Osteocyte (in vitro differentiated cells): ENCODE results near the gene FMNL2. TPM values are rescaled to one million over a fixed set of nuclear protein-coding genes. Genes with fewer than 3 reads are reported as not detected.

Experiments used
- DNase-seq: peaks from one replicate; pipeline ENCODE4 v3.0.0; 2021; ENCODE audit warnings: mixed read lengths; ENCODE audit not compliant: unreplicated experiment; ENCODE audit errors: extremely low spot score
- H3K27ac Mint-ChIP-seq: one replicate; pipeline ENCODE4 v1.8.0; 2021; ENCODE audit warnings: mild to moderate bottlenecking, mixed read lengths; ENCODE audit not compliant: unreplicated experiment
- H3K27me3 Mint-ChIP-seq: one replicate; pipeline ENCODE4 v1.8.0; 2021; ENCODE audit warnings: mixed read lengths; ENCODE audit not compliant: unreplicated experiment
- H3K36me3 Mint-ChIP-seq: one replicate; pipeline ENCODE4 v1.8.0; 2021; ENCODE audit warnings: mixed read lengths; ENCODE audit not compliant: unreplicated experiment
- H3K4me1 Mint-ChIP-seq: one replicate; pipeline ENCODE4 v1.8.0; 2021; ENCODE audit warnings: mixed read lengths; ENCODE audit not compliant: unreplicated experiment
- H3K4me3 Mint-ChIP-seq: one replicate; pipeline ENCODE4 v1.8.0; 2021; ENCODE audit warnings: mild to moderate bottlenecking, moderate library complexity, mixed read lengths; ENCODE audit not compliant: unreplicated experiment
- H3K9me3 Mint-ChIP-seq: one replicate; pipeline ENCODE4 v1.8.0; 2021; ENCODE audit warnings: mixed read lengths; ENCODE audit not compliant: unreplicated experiment
- total RNA-seq: library from RNA; stranded (reverse); gene quantifications from 2 replicates; pipeline ENCODE4 v1.2.1, GENCODE V29; 2021
- TF ChIP-seq, protein P1 (sequence below): fragments of 200-600 bp; sonication (generic); IDR thresholded peaks from 2 replicates; pipeline ENCODE4 v1.5.0; 2021; ENCODE audit warnings: antibody characterized with exemption, mild to moderate bottlenecking, moderate library complexity

The FMNL2 gene
- total RNA-seq, 1 donor from 2014 or later: 45.3 TPM

DNA sequence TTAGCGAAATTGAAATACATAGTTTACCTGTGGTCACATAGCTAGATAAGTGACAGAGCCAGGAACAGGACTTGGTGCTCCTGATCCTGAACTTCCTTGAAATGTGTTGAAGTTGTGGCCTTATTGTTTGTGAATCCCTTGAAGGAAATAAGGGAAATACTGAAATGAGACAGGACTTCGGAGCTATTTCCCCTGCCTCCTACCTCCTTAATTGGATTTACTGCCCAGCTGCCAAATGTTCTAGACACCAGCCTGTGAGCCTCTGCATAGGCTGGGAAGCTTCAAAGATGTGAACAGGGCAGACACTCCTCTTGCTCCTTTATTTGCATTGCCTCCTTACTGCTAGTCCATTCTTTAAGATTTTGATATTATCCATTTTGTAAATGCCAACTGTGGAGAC, 247.1 kb downstream of the FMNL2 start:
- no peaks in the 10 kb centered on the region for H3K9me3 Mint-ChIP-seq
- peaks cover 4% of the 10 kb centered on the region for H3K36me3 Mint-ChIP-seq
- peak overlapping the region; percentile 74 for H3K27ac Mint-ChIP-seq
- H3K4me3 Mint-ChIP-seq: no peak overlapping the region
- H3K4me1 Mint-ChIP-seq: peaks cover 67% of the 10 kb centered on the region
- DNase-seq: no peak
- TF ChIP-seq, protein P1, sequence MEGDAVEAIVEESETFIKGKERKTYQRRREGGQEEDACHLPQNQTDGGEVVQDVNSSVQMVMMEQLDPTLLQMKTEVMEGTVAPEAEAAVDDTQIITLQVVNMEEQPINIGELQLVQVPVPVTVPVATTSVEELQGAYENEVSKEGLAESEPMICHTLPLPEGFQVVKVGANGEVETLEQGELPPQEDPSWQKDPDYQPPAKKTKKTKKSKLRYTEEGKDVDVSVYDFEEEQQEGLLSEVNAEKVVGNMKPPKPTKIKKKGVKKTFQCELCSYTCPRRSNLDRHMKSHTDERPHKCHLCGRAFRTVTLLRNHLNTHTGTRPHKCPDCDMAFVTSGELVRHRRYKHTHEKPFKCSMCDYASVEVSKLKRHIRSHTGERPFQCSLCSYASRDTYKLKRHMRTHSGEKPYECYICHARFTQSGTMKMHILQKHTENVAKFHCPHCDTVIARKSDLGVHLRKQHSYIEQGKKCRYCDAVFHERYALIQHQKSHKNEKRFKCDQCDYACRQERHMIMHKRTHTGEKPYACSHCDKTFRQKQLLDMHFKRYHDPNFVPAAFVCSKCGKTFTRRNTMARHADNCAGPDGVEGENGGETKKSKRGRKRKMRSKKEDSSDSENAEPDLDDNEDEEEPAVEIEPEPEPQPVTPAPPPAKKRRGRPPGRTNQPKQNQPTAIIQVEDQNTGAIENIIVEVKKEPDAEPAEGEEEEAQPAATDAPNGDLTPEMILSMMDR: no peak
- no peaks in the 10 kb centered on the region for H3K27me3 Mint-ChIP-seq

DNA sequence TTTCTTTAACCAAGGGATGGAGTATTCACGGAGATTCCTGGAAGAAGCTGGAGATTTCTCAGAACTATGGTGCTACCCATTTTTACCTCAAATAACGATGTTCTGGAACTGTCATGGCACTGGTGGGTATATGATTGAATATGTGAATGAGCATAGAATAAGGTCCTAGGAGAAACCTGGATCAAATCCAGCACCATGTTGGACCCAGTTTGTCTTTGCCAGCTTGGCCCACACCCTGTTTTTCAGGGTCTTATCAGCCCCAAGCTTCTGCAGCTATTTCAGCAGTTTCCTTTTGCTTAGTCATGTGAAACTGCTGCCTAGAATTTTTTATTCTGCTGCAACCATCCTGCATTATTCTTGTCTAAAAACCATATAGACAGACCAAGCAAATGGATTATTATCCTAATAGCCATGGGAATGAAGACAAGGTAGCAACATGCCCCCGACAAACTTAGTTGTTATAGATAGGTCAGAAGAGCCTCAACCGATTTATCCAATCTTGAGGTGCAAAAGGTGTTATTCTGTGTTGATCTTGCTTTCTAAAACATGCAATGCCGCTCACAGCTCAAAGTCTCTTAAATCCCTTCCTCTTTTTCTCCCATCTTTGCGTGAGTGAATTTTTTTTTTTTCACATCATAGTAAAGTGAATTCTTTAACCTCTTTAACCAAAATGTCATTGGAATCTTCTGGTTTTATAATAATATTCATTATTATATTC, 248.7 kb downstream of the FMNL2 start:
- TF ChIP-seq, protein P1: no peak
- Mint-ChIP-seq H3K27ac (no peak overlapping the region), H3K4me3 (no peak overlapping the region), H3K9me3 (no peaks in the 10 kb centered on the region), H3K4me1 (peaks cover 79% of the 10 kb centered on the region), H3K36me3 (peaks cover 4% of the 10 kb centered on the region), H3K27me3 (no peaks in the 10 kb centered on the region)
- no peak for DNase-seq

DNA sequence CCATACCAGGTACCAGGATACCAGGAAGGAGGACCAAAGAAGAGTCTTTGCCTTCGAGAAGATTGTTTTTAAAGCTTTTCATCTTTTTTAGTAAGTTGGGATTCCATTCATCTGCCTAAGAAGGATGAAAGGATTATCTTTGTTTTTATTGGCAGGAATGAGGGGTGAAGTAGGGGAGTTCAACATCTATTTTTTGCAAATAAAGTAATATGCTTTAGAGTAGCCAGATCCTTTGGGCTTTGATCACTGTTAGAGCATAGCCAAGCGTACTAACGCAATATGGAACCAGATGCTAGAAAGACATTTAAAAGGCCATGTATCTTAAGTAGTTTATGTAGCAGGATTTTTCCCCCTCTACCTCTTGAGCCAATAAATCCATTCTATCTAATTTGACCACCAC, 249.3 kb downstream of the FMNL2 start:
- Mint-ChIP-seq H3K27me3 (no peaks in the 10 kb centered on the region), H3K4me1 (peaks cover 79% of the 10 kb centered on the region), H3K36me3 (peaks cover 8% of the 10 kb centered on the region), H3K27ac (no peak overlapping the region), H3K4me3 (no peak overlapping the region), H3K9me3 (no peaks in the 10 kb centered on the region)
- no peak for DNase-seq
- TF ChIP-seq, protein P1: no peak

- TF ChIP-seq, protein P1: no peak
- H3K27me3 Mint-ChIP-seq: no peaks in the 10 kb centered on the region
- no peaks in the 10 kb centered on the region for H3K9me3 Mint-ChIP-seq
- H3K36me3 Mint-ChIP-seq: peaks cover 9% of the 10 kb centered on the region
- peaks cover 67% of the 10 kb centered on the region for H3K4me1 Mint-ChIP-seq
- H3K27ac Mint-ChIP-seq: peak overlapping the region; percentile 79
- no peak overlapping the region for H3K4me3 Mint-ChIP-seq
- DNase-seq: no peak
Observed at GRCh38 chr2:152585830-152586484, 251.0 kb downstream of the FMNL2 start.

DNA sequence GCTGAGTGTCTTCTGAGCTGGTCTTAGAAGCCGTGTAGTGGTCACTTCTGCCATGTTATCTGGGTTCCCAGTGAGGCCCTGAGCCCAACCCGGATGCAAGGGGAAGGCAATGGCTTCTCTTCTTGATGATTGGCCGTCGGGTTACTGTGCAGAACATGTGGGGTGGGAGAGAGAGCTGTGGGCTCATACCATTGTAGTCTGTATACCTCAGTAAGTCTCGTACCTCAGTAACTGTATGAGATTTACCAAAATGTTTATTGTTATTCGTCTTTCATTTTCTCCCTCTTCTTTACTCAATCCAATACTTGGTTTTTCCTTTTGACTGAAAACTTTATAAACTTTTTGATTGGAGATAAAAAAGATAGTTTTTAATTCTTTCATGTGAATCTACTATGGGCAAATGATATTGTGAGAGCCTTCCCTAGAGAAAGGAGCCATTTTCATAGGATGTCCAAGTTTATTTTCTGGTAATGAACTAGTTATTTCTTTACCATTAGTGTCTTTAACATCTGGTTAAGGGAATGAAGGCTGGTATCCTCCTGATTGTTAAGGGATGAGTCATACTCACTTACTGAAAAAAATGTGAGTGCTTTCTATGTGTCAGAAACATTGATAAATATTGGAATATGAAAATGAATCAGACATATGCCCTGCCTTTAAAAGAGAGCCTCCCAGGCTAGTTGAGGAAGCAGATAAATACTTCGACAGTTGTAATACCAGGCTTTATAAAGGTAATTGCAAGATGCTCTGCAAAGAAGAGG, 252.4 kb downstream of the FMNL2 start:
- H3K27ac Mint-ChIP-seq: peak overlapping the region; percentile 79
- H3K27me3 Mint-ChIP-seq: no peaks in the 10 kb centered on the region
- no peaks in the 10 kb centered on the region for H3K9me3 Mint-ChIP-seq
- H3K4me3 Mint-ChIP-seq: no peak overlapping the region
- peaks cover 5% of the 10 kb centered on the region for H3K36me3 Mint-ChIP-seq
- peaks cover 55% of the 10 kb centered on the region for H3K4me1 Mint-ChIP-seq
- no peak for DNase-seq
- TF ChIP-seq, protein P1: no peak
